Fibroblast of lung (primary cell): ENCODE results near the gene UST.

Experiments
- CTCF ChIP-seq, 2 donors: IDR thresholded peaks in 1 of 2; conservative IDR thresholded peaks in 1 of 2; 1 replicate in 1 of 2; 2 replicates in 1 of 2; pipeline ENCODE4 v1.5.1; 2011 to 2012; ENCODE audit warnings: low read length in 2 of 2, control low read depth in 1 of 2, inconsistent platforms in 1 of 2, low read depth in 1 of 2, mild to moderate bottlenecking in 1 of 2
- EZH2 ChIP-seq: IDR thresholded peaks from 2 replicates; pipeline ENCODE4 v1.5.1; 2012; ENCODE audit warnings: low read length, control low read depth, mild to moderate bottlenecking; ENCODE audit errors: missing control alignments

DNA sequence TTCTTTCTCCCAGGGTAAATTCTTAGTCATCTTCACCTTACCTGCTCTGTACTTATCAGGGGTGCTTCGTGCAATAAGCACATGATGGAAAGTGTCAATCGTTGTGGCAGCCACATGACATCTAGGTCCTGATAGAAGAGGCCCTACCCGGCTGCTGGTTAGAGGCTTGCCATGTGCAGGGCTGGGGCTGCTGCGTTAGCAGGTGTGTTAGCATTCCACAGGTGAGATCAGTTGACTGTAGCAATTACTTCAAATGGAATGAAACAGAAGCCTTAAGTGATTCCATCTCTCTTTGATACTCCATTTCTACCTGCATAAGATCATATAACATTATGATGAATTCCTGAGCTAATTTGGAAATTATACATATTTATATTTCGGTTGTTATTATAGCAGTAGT lies 127.0 kb downstream of the UST start:
- no peak for TF ChIP-seq CTCF (conservative IDR thresholded peaks at IDR 0.05 in 1 of 2, IDR thresholded peaks at IDR 0.05 in 1 of 2; ENCODE audit: low read depth in 1 of 2, low read length in 2 of 2)
- no peak for TF ChIP-seq EZH2
